Measurements from ENCODE around the gene SF3B1. TPM values are rescaled to one million over a fixed set of nuclear protein-coding genes. Genes with fewer than 3 reads are reported as not detected.

SF3B1 gene
- total and polyA plus RNA-seq, 4 donors, result 126 to 432 (median 232) TPM

GRCh38 chr2:197358931-197359330, 75.9 kb downstream of the SF3B1 start:
- no peak overlapping the region for H3K4me3 ChIP-seq
- H3K9ac ChIP-seq (ENCODE audit: insufficient read depth in 1 of 2, low read length in 2 of 2), result no peak overlapping the region
- DNase-seq, result no peak
- H3K9me3 ChIP-seq (ENCODE audit: control insufficient read depth in 4 of 4, insufficient read depth in 3 of 4, low read length in 3 of 4), result no peaks in the 10 kb centered on the region
- H3K4me1 ChIP-seq (ENCODE audit: control insufficient read depth in 5 of 5, insufficient read depth in 5 of 5, low read length in 5 of 5), result no peaks in the 10 kb centered on the region
- TF ChIP-seq, protein P1, sequence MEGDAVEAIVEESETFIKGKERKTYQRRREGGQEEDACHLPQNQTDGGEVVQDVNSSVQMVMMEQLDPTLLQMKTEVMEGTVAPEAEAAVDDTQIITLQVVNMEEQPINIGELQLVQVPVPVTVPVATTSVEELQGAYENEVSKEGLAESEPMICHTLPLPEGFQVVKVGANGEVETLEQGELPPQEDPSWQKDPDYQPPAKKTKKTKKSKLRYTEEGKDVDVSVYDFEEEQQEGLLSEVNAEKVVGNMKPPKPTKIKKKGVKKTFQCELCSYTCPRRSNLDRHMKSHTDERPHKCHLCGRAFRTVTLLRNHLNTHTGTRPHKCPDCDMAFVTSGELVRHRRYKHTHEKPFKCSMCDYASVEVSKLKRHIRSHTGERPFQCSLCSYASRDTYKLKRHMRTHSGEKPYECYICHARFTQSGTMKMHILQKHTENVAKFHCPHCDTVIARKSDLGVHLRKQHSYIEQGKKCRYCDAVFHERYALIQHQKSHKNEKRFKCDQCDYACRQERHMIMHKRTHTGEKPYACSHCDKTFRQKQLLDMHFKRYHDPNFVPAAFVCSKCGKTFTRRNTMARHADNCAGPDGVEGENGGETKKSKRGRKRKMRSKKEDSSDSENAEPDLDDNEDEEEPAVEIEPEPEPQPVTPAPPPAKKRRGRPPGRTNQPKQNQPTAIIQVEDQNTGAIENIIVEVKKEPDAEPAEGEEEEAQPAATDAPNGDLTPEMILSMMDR (IDR thresholded peaks at IDR 0.05; ENCODE audit: control extremely low read depth, extremely low read depth), result no peak
- no peak for ATAC-seq (ENCODE audit: insufficient read depth, low FRiP score)
- H3K27ac ChIP-seq (ENCODE audit: low read depth in 1 of 2, low read length in 1 of 2), result no peak overlapping the region
- no peaks in the 10 kb centered on the region for H3K27me3 ChIP-seq (ENCODE audit: control insufficient read depth in 3 of 3, insufficient read depth in 3 of 3, low read length in 2 of 3)
- H3K36me3 ChIP-seq (ENCODE audit: control insufficient read depth in 4 of 4, insufficient read depth in 4 of 4, low read length in 4 of 4), result no peaks in the 10 kb centered on the region
- 73 to 80% methylated on average over 2 of the region's 2 CpGs for WGBS, 2 donors

GRCh38 chr2:197357986-197358385, 76.8 kb downstream of the SF3B1 start:
- ATAC-seq (ENCODE audit: insufficient read depth, low FRiP score), result no peak
- no peak for DNase-seq
- no peaks in the 10 kb centered on the region for H3K4me1 ChIP-seq (ENCODE audit: control insufficient read depth in 5 of 5, insufficient read depth in 5 of 5, low read length in 5 of 5)
- H3K9ac ChIP-seq (ENCODE audit: insufficient read depth in 1 of 2, low read length in 2 of 2), result no peak overlapping the region
- H3K27ac ChIP-seq (ENCODE audit: low read depth in 1 of 2, low read length in 1 of 2), result no peak overlapping the region
- WGBS, 2 donors, result 87 to 88% methylated on average over 1 of the region's 1 CpG
- H3K4me3 ChIP-seq, result no peak overlapping the region
- no peaks in the 10 kb centered on the region for H3K36me3 ChIP-seq (ENCODE audit: control insufficient read depth in 4 of 4, insufficient read depth in 4 of 4, low read length in 4 of 4)
- no peaks in the 10 kb centered on the region for H3K9me3 ChIP-seq (ENCODE audit: control insufficient read depth in 4 of 4, insufficient read depth in 3 of 4, low read length in 3 of 4)
- H3K27me3 ChIP-seq (ENCODE audit: control insufficient read depth in 3 of 3, insufficient read depth in 3 of 3, low read length in 2 of 3), result no peaks in the 10 kb centered on the region
- TF ChIP-seq, protein P1 (IDR thresholded peaks at IDR 0.05; ENCODE audit: control extremely low read depth, extremely low read depth), result no peak

- no peak for ATAC-seq (ENCODE audit: insufficient read depth, low FRiP score)
- TF ChIP-seq, protein P1 (IDR thresholded peaks at IDR 0.05; ENCODE audit: control extremely low read depth, extremely low read depth), result no peak
- whole genome bisulfite sequencing, 2 donors, result 82 to 86% methylated on average over 5 of the region's 5 CpGs
- H3K9me3 ChIP-seq (ENCODE audit: control insufficient read depth in 4 of 4, insufficient read depth in 3 of 4, low read length in 3 of 4), result no peaks in the 10 kb centered on the region
- H3K36me3 ChIP-seq (ENCODE audit: control insufficient read depth in 4 of 4, insufficient read depth in 4 of 4, low read length in 4 of 4), result no peaks in the 10 kb centered on the region
- H3K4me1 ChIP-seq (ENCODE audit: control insufficient read depth in 5 of 5, insufficient read depth in 5 of 5, low read length in 5 of 5), result no peaks in the 10 kb centered on the region
- H3K9ac ChIP-seq (ENCODE audit: insufficient read depth in 1 of 2, low read length in 2 of 2), result no peak overlapping the region
- no peak for DNase-seq
- H3K4me3 ChIP-seq, result no peak overlapping the region
- no peak overlapping the region for H3K27ac ChIP-seq (ENCODE audit: low read depth in 1 of 2, low read length in 1 of 2)
- H3K27me3 ChIP-seq (ENCODE audit: control insufficient read depth in 3 of 3, insufficient read depth in 3 of 3, low read length in 2 of 3), result no peaks in the 10 kb centered on the region
These were observed 78.7 kb downstream of the SF3B1 start for GRCh38 chr2:197356136-197356535.

- Histone ChIP-seq H3K27me3 (ENCODE audit: control insufficient read depth in 3 of 3, insufficient read depth in 3 of 3, low read length in 2 of 3) (no peaks in the 10 kb centered on the region), H3K9me3 (ENCODE audit: control insufficient read depth in 4 of 4, insufficient read depth in 3 of 4, low read length in 3 of 4) (no peaks in the 10 kb centered on the region), H3K36me3 (ENCODE audit: control insufficient read depth in 4 of 4, insufficient read depth in 4 of 4, low read length in 4 of 4) (no peaks in the 10 kb centered on the region), H3K4me1 (ENCODE audit: control insufficient read depth in 5 of 5, insufficient read depth in 5 of 5, low read length in 5 of 5) (no peaks in the 10 kb centered on the region), H3K9ac (ENCODE audit: insufficient read depth in 1 of 2, low read length in 2 of 2) (no peak overlapping the region), H3K27ac (ENCODE audit: low read depth in 1 of 2, low read length in 1 of 2) (no peak overlapping the region), H3K4me3 (no peak overlapping the region)
- ATAC-seq (ENCODE audit: insufficient read depth, low FRiP score) (no peak), DNase-seq (no peak)
- TF ChIP-seq, protein P1 (IDR thresholded peaks at IDR 0.05; ENCODE audit: control extremely low read depth, extremely low read depth), result no peak
- 98% methylated on average over 4 of the region's 4 CpGs for WGBS, 2 donors
These were observed 80.7 kb downstream of the SF3B1 start for GRCh38 chr2:197354169-197354558.
